Measurements from ENCODE around the gene HOXC4.

The HOXC4 gene

DNA sequence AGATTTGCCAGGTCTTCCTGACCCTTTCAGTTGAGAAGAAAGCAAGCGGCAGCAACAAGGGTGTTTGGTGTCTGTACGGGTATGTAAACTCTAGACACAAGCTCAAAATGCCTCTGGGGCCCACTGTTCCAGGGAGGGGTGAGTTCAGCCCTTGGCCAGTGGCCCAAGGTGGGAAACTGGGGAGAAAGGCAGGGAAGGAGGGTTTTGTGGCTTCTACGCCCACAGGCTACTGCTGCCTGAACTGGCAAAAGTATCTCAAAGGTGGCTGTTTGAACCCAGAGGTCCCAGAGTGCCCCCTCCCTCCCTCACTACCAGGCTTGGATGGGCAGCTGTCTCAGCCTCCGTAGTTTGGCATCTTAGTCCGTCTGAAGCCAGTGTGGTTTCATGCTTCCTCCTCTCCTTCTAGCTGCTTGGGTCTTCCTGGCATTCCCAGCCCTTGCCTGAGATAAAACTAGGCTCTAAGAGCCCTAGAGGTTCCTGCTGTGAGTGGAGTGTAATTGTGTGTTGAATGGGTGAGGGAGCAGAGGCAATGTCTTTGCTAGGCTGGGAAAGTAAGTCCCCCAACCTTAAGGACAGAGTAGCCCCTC lies 15.3 kb upstream of the HOXC4 start:
- peaks cover 10% of the 10 kb centered on the region for H3K9me3 ChIP-seq (ENCODE audit: insufficient read depth, low read depth, low read length)
- no peak overlapping the region for H4K91ac ChIP-seq (ENCODE audit: low read depth, low read length)
- H2BK120ac ChIP-seq (ENCODE audit: insufficient read depth, low read length, poor library complexity), result no peak overlapping the region
- no peak overlapping the region for H3K23ac ChIP-seq (ENCODE audit: low read length)
- H3K79me2 ChIP-seq (ENCODE audit: control insufficient read depth, insufficient read depth, low read length, poor library complexity), result no peaks in the 10 kb centered on the region
- no peak overlapping the region for H3K14ac ChIP-seq (ENCODE audit: low read length)
- H2AK5ac ChIP-seq (ENCODE audit: low read length), result no peak overlapping the region
- no peak for DNase-seq
- no peak overlapping the region for H3K4me2 ChIP-seq (ENCODE audit: low read length)
- no peak overlapping the region for H3K4ac ChIP-seq (ENCODE audit: low read depth, low read length)
- no peak overlapping the region for H3K4me3 ChIP-seq (ENCODE audit: low read depth, low read length)
- peaks cover 0 to 6% of the 10 kb centered on the region in 2 experiments for H3K4me1 ChIP-seq (ENCODE audit: control insufficient read depth in 1 of 2, insufficient read depth in 2 of 2, low read length in 2 of 2)
- H3K9ac ChIP-seq (ENCODE audit: low read length), result no peak overlapping the region
- H3K27ac ChIP-seq (ENCODE audit: low read depth, low read length), result no peak overlapping the region
- no CpG with 5 or more reads among the region's 5 CpGs for WGBS (ENCODE audit: extremely low coverage, insufficient coverage, insufficient read length)
- no peaks in the 10 kb centered on the region for H3K79me1 ChIP-seq (ENCODE audit: low read length)
- H4K12ac ChIP-seq (ENCODE audit: low read depth, low read length), result no peak overlapping the region
- no peaks in the 10 kb centered on the region for H3K36me3 ChIP-seq (ENCODE audit: control insufficient read depth in 1 of 2, insufficient read depth in 2 of 2, low read length in 2 of 2)
- no peak overlapping the region for H4K8ac ChIP-seq (ENCODE audit: low read depth, low read length)
- H3K27me3 ChIP-seq (ENCODE audit: insufficient read depth, low read length), result peaks cover 90% of the 10 kb centered on the region
- H3K18ac ChIP-seq (ENCODE audit: low read length), result no peak overlapping the region
- no peak overlapping the region for H2BK12ac ChIP-seq (ENCODE audit: low read length)
- H2AFZ ChIP-seq (ENCODE audit: insufficient read depth, low read length, poor library complexity), result no peak overlapping the region
- no peak overlapping the region for H2BK5ac ChIP-seq (ENCODE audit: low read depth, low read length, poor library complexity)

DNA sequence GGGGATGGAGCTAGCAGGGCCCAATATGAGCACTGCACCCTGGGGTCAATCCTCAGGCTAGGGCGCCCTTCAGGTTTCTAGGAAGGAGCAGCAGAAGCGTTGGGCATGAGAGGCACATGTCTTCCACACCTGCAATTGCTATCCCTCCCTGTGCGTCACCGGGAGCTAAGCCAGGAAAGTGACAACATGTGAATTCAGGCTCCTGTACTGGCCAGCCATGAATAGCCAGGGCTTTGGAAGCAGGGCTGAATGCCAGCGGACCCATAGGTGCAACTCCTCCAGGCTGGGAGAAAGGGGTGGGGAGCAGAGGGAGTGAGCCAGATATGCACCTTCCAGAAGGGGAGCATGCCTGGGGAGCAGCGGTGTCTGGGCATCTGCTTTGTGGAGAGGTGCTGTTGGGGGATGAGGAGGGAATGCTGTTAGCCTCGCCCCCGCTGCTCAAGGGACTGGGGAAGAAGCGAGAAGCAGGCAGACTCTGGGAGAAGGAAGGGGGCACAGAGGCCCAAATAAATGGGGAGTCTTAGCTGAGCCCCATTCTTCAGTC lies 14.7 kb upstream of the HOXC4 start:
- no CpG with 5 or more reads among the region's 9 CpGs for WGBS (ENCODE audit: extremely low coverage, insufficient coverage, insufficient read length)
- no peak overlapping the region for H3K18ac ChIP-seq (ENCODE audit: low read length)
- no peak overlapping the region for H3K9ac ChIP-seq (ENCODE audit: low read length)
- H2AK5ac ChIP-seq (ENCODE audit: low read length), result no peak overlapping the region
- H3K36me3 ChIP-seq (ENCODE audit: control insufficient read depth in 1 of 2, insufficient read depth in 2 of 2, low read length in 2 of 2), result no peaks in the 10 kb centered on the region
- no peak overlapping the region for H4K12ac ChIP-seq (ENCODE audit: low read depth, low read length)
- H3K4me1 ChIP-seq (ENCODE audit: control insufficient read depth in 1 of 2, insufficient read depth in 2 of 2, low read length in 2 of 2), result peaks cover 0 to 6% of the 10 kb centered on the region in 2 experiments
- H2BK12ac ChIP-seq (ENCODE audit: low read length), result no peak overlapping the region
- no peak overlapping the region for H2AFZ ChIP-seq (ENCODE audit: insufficient read depth, low read length, poor library complexity)
- H3K79me2 ChIP-seq (ENCODE audit: control insufficient read depth, insufficient read depth, low read length, poor library complexity), result no peaks in the 10 kb centered on the region
- no peak overlapping the region for H3K4ac ChIP-seq (ENCODE audit: low read depth, low read length)
- H4K91ac ChIP-seq (ENCODE audit: low read depth, low read length), result no peak overlapping the region
- H3K4me2 ChIP-seq (ENCODE audit: low read length), result no peak overlapping the region
- H3K14ac ChIP-seq (ENCODE audit: low read length), result no peak overlapping the region
- no peaks in the 10 kb centered on the region for H3K79me1 ChIP-seq (ENCODE audit: low read length)
- DNase-seq, result no peak
- no peak overlapping the region for H4K8ac ChIP-seq (ENCODE audit: low read depth, low read length)
- peaks cover 90% of the 10 kb centered on the region for H3K27me3 ChIP-seq (ENCODE audit: insufficient read depth, low read length)
- H3K23ac ChIP-seq (ENCODE audit: low read length), result no peak overlapping the region
- peaks cover 11% of the 10 kb centered on the region for H3K9me3 ChIP-seq (ENCODE audit: insufficient read depth, low read depth, low read length)
- no peak overlapping the region for H3K4me3 ChIP-seq (ENCODE audit: low read depth, low read length)
- no peak overlapping the region for H3K27ac ChIP-seq (ENCODE audit: low read depth, low read length)
- H2BK5ac ChIP-seq (ENCODE audit: low read depth, low read length, poor library complexity), result no peak overlapping the region
- no peak overlapping the region for H2BK120ac ChIP-seq (ENCODE audit: insufficient read depth, low read length, poor library complexity)

DNA sequence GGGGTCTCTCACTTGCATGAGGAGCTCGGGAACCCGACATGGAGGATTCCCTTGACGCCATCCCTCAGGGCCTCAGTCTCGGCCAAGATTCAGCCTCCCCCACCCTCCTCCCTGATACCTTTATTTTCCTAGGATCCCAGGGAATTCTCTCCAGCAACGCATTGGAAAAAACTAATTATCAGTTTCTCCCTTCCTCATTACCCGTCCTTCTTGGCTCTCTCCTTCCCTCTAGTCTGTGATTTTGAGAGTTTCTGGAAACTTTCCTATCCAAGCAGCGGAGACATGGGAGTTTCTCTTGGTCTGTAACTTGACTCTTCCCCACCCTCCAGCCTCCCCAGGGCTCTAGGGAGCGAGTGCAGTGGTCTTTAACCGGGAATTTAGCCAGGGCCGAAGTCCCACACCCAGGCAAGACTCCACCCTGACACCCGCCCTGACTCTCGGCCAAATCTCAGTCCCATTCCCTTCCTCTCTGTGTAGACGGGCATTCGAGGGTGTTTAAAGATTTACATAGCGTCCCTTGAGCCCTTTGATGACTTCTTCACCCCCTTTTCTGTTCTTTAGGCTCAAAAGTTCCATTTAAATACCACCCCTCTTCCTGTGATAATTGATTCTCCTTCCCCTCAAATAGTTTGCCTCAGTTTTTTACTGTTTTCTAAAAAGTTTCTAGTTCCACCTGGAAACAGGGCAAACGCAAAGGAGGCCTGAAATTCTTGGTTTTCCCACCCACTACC lies 14.1 kb upstream of the HOXC4 start:
- Histone ChIP-seq H2BK5ac (ENCODE audit: low read depth, low read length, poor library complexity) (no peak overlapping the region), H3K4me2 (ENCODE audit: low read length) (no peak overlapping the region), H3K9ac (ENCODE audit: low read length) (no peak overlapping the region), H4K91ac (ENCODE audit: low read depth, low read length) (no peak overlapping the region), H3K4ac (ENCODE audit: low read depth, low read length) (no peak overlapping the region), H3K23ac (ENCODE audit: low read length) (no peak overlapping the region), H4K8ac (ENCODE audit: low read depth, low read length) (no peak overlapping the region), H2AK5ac (ENCODE audit: low read length) (no peak overlapping the region), H2AFZ (ENCODE audit: insufficient read depth, low read length, poor library complexity) (no peak overlapping the region), H3K14ac (ENCODE audit: low read length) (no peak overlapping the region), H2BK12ac (ENCODE audit: low read length) (no peak overlapping the region), H3K79me2 (ENCODE audit: control insufficient read depth, insufficient read depth, low read length, poor library complexity) (no peaks in the 10 kb centered on the region), H3K36me3 (ENCODE audit: control insufficient read depth in 1 of 2, insufficient read depth in 2 of 2, low read length in 2 of 2) (no peaks in the 10 kb centered on the region), H3K79me1 (ENCODE audit: low read length) (no peaks in the 10 kb centered on the region), H4K12ac (ENCODE audit: low read depth, low read length) (no peak overlapping the region), H3K9me3 (ENCODE audit: insufficient read depth, low read depth, low read length) (peaks cover 11% of the 10 kb centered on the region), H3K18ac (ENCODE audit: low read length) (no peak overlapping the region), H3K27me3 (ENCODE audit: insufficient read depth, low read length) (peaks cover 90% of the 10 kb centered on the region), H3K27ac (ENCODE audit: low read depth, low read length) (no peak overlapping the region), H3K4me3 (ENCODE audit: low read depth, low read length) (no peak overlapping the region), H3K4me1 (ENCODE audit: control insufficient read depth in 1 of 2, insufficient read depth in 2 of 2, low read length in 2 of 2) (peaks cover 0 to 6% of the 10 kb centered on the region in 2 experiments), H2BK120ac (ENCODE audit: insufficient read depth, low read length, poor library complexity) (no peak overlapping the region)
- DNase-seq, result no peak
- WGBS (ENCODE audit: extremely low coverage, insufficient coverage, insufficient read length), result no CpG with 5 or more reads among the region's 16 CpGs

DNA sequence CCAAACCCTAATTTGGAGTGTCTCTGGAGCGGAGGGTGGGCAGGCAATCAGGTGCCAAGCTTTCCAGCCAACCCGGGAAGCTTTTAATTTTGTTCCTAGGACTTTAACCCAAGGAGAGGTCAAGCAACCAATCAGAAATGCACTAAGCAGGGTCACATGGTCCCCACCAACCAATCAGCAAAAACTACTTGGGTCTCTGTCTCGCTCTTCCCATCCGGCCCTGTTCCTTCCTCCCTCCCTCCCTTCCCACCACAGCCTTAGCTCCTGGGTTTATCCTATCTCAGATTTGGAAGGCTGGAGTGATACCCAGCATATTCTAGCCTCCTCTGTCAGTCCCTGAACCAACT lies 13.5 kb upstream of the HOXC4 start:
- Histone ChIP-seq H2AK5ac (ENCODE audit: low read length) (no peak overlapping the region), H3K9ac (ENCODE audit: low read length) (no peak overlapping the region), H3K27ac (ENCODE audit: low read depth, low read length) (no peak overlapping the region), H2BK120ac (ENCODE audit: insufficient read depth, low read length, poor library complexity) (no peak overlapping the region), H3K4me3 (ENCODE audit: low read depth, low read length) (no peak overlapping the region), H3K9me3 (ENCODE audit: insufficient read depth, low read depth, low read length) (peaks cover 9% of the 10 kb centered on the region), H3K4me1 (ENCODE audit: control insufficient read depth in 1 of 2, insufficient read depth in 2 of 2, low read length in 2 of 2) (peaks cover 0 to 6% of the 10 kb centered on the region in 2 experiments), H2BK12ac (ENCODE audit: low read length) (no peak overlapping the region), H3K4me2 (ENCODE audit: low read length) (no peak overlapping the region), H3K79me2 (ENCODE audit: control insufficient read depth, insufficient read depth, low read length, poor library complexity) (no peaks in the 10 kb centered on the region), H3K14ac (ENCODE audit: low read length) (no peak overlapping the region), H2AFZ (ENCODE audit: insufficient read depth, low read length, poor library complexity) (no peak overlapping the region), H4K12ac (ENCODE audit: low read depth, low read length) (no peak overlapping the region), H3K79me1 (ENCODE audit: low read length) (no peaks in the 10 kb centered on the region), H3K36me3 (ENCODE audit: control insufficient read depth in 1 of 2, insufficient read depth in 2 of 2, low read length in 2 of 2) (no peaks in the 10 kb centered on the region), H4K91ac (ENCODE audit: low read depth, low read length) (no peak overlapping the region), H3K27me3 (ENCODE audit: insufficient read depth, low read length) (peaks cover 88% of the 10 kb centered on the region), H3K18ac (ENCODE audit: low read length) (no peak overlapping the region), H3K4ac (ENCODE audit: low read depth, low read length) (no peak overlapping the region), H3K23ac (ENCODE audit: low read length) (no peak overlapping the region), H2BK5ac (ENCODE audit: low read depth, low read length, poor library complexity) (no peak overlapping the region), H4K8ac (ENCODE audit: low read depth, low read length) (no peak overlapping the region)
- peak in 1 of 2 donors; percentile 28 for DNase-seq
- WGBS (ENCODE audit: extremely low coverage, insufficient coverage, insufficient read length), result no CpG with 5 or more reads among the region's 4 CpGs
